H4 (cell line): Measurements from ENCODE around the gene E2F8. TPM values are rescaled to one million over a fixed set of nuclear protein-coding genes. Genes with fewer than 3 reads are reported as not detected.
"Not testable (repeated sequence)": the region's sequence is repeated elsewhere in the genome, so short reads cannot be mapped to it uniquely, and the experiment has no call there.

Experiments
- DNase-seq: peaks from one replicate; pipeline ENCODE4 v3.0.0-alpha.2; 2015; ENCODE audit warnings: low spot score
- total RNA-seq: library from RNA; depleted of rRNA; stranded (reverse); fragments of >200 nt; shearing (Covaris generic); gene quantifications from 2 replicates; pipeline ENCODE4 v1.2.3, GENCODE V29; 2014; rRNA removed

E2F8 gene, protein sequence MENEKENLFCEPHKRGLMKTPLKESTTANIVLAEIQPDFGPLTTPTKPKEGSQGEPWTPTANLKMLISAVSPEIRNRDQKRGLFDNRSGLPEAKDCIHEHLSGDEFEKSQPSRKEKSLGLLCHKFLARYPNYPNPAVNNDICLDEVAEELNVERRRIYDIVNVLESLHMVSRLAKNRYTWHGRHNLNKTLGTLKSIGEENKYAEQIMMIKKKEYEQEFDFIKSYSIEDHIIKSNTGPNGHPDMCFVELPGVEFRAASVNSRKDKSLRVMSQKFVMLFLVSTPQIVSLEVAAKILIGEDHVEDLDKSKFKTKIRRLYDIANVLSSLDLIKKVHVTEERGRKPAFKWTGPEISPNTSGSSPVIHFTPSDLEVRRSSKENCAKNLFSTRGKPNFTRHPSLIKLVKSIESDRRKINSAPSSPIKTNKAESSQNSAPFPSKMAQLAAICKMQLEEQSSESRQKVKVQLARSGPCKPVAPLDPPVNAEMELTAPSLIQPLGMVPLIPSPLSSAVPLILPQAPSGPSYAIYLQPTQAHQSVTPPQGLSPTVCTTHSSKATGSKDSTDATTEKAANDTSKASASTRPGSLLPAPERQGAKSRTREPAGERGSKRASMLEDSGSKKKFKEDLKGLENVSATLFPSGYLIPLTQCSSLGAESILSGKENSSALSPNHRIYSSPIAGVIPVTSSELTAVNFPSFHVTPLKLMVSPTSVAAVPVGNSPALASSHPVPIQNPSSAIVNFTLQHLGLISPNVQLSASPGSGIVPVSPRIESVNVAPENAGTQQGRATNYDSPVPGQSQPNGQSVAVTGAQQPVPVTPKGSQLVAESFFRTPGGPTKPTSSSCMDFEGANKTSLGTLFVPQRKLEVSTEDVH
- total RNA-seq, result 4.0 and 7.7 TPM in 2 replicates

DNA sequence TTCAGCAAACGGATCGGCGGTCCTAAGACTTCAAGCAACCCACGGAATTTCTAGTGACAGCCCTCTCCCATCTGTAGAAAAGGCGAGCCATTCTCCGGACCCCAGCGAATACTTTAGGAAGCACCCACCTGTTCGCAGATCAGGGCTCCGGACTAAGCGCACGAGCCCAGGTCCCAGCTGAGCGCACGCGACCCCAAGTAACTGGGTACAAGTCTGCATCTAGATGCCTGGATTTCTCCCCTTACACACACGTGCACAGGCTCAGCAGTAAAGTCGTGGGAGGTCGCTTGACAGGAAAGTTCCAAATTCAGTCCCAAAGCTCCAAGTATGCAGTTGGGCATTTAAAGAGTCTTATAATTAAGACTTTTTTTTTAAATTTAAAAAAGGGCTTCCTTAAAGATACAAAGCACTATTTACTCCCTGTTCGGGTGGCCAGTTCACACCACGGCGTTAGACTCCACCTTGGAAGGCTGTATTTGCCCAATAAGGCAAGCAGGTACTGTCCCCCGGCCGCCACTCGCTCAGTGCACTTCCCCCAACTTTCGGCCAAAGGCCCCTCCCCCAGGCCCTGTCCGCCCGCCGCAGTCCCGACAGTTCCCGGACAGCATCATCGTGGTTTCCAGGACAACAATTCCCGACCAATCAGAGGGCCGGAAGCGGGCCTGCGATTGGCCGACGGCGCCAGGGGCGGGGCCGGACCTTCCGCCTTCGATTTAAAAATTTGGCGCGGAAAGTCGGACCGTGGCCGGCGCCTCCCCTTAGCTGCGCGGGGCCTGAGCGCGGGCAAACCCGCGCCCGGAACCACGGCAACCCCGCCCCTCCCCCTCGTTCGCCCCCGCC lies at the start of gene E2F8:
Gene E2F8, minus strand, starts transcription at position 526 of the 840 bp plus-strand sequence. CDS start 824 bp downstream, outside the sequence.
- peak; percentile 96 for DNase-seq

DNA sequence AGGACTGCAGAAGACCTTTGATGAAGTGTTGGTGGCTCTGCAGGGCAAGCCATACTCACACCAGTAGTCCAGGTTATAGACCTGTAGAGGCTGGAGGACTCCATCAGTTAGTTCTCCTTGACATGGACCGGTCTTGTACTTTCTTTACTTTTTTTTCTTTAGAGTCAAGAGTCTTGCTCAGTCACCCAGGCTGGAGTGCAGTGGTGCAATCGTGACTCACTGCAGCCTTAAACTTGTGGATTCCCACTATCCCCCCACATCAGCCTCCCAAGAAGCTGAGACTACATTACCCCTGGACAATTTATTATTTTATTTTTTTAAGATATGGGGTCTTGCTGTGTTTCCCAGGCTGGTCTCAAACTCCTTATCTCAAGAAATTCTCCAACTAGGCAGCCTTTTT lies 49.6 kb upstream of the E2F8 start:
- no peak for DNase-seq

DNA sequence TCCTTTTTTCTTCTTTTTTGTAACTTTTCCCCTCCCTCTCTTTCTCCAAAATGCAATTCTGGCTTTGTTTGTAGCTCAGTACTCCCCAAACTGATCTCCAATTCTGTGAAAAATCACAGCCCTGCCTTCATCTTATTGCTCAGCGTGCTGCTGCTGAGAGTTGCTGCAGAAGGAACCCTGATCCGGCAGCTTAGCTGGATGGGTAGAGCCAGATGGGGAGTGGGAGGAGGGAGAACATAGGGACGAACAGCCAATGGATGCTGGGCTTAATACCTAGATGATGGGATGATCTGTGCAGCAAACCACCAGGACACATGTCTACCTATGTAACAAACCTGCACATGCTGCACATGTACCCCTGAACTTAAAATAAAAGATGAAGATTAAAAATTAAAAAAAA lies 47.5 kb upstream of the E2F8 start:
- no peak for DNase-seq

DNA sequence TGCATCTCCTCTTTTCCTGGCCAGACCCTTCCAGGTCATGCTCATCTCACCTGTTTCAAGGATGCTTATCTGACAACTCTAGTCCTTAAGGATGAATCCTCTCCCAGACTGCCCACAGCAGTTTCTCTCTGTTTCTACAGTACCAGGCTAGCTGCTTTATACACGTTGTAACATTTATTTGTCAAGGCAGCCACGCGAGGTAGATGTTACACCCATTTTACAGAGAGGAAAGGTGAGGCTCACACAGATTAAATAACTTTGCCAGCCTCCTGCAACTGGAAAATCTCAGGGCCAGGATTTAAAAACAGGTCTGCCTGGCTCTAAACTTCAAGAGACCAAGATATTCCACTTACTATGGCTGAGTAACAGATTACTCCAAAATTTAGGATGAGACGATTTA lies 45.7 kb upstream of the E2F8 start:
- DNase-seq, result no peak

DNA sequence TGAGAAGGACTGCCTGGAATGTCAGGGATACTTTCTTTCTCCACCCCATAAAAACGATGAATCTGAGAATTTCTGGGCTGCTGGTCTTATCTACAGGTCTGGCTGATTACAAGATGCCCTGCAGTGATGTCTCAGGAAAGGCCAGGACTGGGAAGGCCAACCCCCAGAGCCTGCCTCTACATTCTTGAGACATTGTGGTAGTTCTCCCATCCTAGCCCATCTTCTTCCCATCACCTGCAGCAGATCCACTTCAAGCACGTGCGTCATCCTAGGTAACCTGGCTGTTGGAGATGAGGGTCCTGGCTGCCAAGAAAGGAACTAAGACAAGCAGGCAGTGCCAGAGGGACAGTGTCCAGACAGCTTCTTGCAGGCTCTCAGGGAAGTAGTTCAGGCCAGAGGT lies 44.1 kb upstream of the E2F8 start:
- DNase-seq, result no peak

DNA sequence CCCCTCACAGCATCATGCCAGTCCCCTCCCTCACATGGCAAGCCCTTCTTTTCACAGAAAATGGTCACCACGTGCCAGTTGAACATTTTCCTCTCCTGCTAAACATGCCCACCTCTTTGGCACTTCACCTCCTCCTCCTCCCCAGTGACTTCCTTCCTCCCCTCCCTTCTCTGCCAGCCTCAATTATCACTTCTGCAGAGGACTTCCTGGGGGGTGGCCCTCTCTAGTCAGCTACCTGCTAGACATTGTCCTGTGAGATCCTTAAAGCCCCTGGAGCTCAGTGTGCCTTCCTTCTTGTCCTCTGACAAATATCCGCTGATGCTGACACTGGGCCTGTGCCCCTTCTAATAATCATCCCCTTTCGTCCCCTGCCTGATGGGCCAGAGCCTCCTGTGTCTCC lies 43.2 kb upstream of the E2F8 start:
- no peak for DNase-seq

DNA sequence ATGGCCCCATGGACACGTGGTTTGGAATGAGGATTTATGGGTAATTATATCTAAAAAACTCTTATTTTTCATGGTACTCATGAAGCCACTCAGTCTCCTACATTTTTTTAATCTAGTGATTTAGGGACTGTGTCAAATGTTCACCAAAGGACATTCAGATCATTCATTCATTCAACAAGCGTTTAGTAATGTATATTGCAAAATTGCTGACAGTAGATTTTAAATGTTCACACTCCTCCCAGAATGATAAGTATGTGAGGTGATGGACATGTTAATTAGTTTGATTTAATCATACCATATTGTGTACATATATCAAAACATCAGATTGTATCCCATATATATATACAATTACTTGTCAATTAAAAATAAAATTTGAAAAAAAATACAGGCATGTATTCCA lies 40.8 kb upstream of the E2F8 start:
- no peak for DNase-seq

DNA sequence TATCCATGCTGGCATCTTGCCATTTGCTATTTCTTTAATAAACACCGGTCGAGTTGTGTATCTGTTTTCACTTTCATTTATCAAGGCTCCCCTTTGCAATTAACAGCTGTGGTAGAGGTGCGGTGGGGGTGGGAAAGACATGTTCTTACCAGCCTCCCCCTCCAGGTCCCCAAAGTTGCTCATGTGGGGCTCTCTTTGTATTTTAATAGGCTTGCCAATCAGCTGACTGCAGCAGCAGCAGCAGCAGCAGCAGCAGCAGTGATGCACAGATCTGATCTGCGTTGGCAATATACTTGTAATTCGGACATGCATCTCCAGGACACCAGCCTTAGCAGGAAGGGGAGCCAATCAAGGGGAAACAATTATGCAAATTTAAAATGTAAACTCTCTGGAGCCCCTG lies 40.3 kb upstream of the E2F8 start:
- DNase-seq, result no peak

DNA sequence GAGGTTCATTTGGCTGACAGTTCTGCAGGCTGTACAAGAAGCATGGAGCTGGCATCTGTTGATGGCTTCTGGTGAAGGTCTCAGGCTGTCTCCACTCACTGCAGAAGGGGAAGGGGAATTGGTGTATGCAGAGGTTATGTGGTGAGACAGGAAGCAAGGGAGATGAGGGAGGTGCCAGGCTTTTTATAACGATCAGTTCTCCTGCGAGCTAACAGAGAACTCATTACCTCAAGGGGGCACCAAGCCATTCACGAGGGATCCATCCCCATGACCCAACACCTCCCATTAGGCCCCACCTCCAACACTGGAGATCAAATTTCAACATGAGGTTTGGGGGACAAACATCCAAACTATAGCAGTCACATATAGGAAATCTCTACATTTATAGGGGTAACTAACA lies 38.7 kb upstream of the E2F8 start:
- no peak for DNase-seq

DNA sequence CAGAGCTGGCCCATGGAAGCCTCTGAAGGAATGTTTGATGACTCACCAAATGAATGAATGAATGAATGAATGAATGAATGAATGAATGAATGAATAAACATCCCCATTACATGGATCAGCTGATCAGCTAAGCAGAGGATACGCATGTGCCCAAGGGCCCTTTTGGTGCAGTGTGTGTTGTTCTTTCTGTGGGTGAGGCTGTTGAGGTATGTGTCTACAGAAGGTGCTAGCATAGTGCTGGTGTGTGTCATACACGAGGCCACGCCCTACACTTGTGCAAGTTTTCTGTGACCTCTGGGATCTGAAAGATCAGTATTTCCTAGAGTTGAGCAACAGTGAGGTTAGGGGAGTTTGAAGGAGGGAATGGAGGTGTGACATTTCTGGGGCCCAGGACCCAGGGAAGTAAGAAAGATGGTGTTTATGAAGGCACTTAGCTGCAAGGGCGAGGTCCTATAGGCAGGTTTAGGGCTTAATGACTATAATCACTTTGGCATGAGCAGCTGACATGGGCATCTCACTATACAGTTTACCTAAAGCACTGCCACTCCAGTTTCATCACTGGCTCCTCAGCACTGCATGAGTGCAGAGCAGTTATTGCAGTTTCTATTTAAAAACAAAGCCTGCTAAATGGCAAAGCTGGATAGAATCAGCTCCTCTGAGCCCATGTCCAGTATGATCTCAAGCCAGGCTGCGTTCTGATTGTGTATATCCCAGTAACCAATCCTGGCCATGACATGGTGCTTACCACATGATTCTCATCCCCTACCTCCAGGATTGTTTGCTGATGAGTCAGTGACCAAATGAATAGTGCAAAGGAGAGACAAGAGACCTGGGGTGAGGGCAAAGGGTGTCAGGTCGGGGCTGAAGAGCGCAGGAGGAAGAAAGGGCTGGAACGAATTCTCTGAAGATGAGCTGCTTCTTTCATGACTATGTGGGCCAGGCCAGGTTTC lies 36.4 kb upstream of the E2F8 start:
- peak; percentile 42 for DNase-seq

DNA sequence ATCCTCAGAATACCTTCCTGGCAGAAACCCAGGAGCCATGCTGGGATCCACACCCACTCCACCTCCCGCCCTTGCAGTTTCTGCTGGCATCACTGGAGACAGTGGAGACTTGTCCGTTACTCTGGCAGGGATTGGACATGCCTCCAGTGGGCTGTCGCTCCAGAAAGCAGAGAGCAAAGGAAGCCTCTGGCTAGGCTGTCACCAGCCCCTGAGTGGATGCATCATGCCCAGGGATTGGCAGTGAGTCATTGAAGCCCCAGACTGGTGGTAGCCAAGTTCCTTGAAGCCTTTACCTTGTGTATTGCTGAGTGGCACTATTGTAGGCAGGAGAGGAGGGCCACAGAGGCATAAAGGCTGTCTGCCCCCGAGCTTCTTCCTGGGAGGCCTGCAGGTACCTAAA lies 34.8 kb upstream of the E2F8 start:
- DNase-seq, result no peak

DNA sequence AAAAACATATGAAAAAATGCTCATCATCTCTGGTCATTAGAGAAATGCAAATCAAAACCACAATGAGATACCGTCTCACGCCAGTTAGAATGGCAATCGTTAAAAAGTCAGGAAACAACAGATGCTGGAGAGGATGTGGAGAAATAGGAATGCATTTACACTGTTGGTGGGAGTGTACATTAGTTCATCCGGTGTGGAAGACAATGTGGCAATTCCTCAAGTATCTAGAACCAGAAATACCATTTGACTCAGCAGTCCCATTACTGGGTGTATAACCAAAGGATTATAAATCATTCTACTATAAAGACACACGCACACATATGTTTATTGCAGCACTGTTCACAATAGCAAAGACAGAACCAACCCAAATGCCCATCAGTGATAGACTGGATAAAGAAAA lies 32.5 kb upstream of the E2F8 start:
- DNase-seq, result not testable (repeated sequence)

DNA sequence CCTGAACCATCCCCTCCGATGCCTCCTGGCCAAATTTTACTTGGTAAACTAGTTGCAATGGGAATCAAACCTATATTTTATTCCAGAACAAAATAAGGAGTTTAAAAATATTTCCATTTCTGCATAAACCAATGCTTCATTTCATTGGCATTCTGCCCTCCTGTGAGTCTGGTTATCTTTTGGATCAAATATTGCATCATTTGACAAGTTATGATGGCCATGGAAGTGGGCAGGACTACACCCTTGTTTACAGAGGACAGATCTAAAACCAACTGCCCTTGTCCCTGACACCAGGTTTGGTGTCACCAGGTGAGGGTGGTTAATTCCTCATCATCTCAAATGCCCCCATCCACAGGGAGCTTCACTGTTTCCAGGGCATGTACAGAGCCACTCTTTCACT lies 28.2 kb upstream of the E2F8 start:
- no peak for DNase-seq

DNA sequence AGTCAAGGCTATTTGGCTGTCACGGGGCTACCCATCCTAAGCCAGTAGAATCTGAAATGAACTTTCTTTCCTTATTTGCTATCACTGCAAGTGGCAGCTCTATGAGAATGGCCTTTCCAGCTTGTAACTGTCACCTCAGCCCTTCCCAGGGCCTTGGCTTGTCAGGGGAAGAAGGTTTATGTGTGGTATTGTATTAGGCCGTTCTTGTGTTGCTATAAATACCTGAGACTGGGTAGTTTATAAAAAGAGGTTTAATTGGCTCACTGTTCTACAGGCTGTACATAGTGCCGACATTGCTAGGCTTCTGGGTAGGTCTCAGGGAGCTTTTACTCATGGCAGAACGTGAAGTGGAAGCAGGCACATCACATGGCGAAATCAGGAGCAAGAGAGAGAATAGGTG lies 26.8 kb upstream of the E2F8 start:
- DNase-seq, result no peak

DNA sequence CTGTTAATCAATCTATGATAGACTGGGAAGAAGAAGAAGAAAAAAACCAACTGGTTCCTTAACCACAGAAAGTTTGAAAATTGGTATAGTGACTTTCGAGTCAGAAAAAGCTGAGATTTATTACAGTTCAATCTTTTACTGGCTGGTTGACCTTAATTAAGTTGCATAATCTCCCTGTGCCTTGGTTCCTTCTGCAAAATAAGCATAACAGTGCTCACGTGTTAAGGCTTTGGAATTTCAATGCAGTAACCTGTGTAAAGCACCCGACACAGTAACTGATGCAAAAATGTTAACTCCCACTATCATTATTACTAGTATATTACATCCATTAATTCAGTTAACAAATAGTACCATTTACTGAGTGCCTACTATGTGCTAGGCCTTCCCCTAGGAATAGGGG lies 22.6 kb upstream of the E2F8 start:
- DNase-seq, result no peak

DNA sequence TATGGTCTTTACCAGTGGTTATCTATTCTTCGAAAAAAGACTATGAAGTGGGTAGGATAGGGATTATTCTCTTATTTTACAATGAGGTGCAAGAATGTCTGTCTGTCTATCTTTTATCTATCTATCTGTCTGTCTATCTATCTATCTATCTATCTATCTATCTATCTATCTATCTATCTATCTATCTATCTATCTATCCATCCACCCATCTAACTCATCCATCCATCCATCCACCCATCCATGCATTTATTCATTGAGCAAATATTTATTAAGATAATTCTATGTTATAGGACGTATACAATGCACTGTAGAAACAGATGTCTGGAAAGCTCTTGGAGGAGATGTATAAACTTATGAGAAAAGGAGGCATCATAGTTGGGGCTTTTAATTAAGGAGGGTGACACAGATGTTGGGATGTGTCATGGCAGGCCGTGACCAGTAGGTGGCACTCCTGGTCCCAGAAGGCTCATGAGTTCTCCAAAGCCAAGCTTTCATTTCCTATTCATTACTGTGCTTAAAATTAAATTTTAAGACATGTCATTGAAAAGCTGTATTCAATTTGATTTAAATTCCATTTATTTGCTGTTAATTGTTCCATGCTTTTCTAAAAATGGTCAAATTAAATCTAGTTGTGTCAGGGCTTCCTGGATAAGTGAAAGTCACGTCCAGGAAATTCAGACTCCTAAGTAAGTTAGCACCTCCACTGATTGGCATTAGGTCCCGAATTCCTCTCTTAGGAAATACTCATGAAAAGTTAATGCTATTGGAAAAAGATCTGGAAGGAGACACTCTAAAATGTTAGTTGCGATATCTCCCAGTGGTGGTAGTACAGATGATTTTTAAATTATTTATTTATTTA lies 19.0 kb upstream of the E2F8 start:
- DNase-seq, result peak; percentile 50

DNA sequence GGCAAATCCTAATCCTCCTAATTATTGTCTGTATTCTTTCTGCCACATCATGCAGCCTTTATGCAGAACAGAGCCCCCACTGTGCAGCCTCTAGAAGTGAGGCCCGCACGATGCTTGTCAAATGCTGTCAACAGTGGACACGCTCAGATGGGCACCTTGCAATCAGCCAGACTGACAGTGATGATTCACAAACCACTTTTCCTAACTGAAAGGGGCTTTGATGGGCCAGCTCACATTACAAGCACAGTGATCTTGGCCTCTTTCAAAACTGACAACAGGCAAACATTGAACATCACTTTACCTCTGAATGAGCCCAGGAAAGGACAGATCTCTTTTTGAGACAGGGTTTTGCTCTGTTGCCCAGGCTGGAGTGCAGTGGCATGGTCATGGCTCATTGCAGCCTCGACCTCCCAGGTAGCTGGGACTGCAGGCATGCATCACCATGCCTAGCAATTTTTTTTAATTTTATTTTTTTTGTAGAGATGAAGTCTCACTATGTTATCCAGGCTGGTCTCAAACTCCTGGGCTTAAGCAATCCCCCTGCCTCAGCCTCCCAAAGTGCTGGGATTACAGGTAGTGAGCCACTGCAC lies 18.0 kb upstream of the E2F8 start:
- DNase-seq, result no peak

DNA sequence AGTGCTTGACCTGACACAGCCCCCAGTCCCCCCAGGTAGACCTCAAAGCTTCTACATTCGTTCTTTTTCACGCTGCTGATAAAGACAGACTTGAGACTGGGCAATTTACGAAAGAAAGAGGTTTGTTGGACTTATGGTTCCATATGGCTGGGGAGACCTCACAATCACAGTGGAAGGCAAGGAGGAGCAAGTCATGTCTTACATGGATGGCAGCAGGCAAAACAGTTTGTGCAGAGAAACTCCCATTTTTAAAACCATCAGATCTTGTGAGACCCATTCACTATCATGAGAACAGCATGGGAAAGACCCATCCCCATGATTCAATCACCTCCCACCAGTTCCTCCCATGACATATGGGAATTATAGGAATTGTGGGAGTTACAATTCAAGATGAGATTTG lies 13.7 kb upstream of the E2F8 start:
- DNase-seq, result not testable (repeated sequence)

DNA sequence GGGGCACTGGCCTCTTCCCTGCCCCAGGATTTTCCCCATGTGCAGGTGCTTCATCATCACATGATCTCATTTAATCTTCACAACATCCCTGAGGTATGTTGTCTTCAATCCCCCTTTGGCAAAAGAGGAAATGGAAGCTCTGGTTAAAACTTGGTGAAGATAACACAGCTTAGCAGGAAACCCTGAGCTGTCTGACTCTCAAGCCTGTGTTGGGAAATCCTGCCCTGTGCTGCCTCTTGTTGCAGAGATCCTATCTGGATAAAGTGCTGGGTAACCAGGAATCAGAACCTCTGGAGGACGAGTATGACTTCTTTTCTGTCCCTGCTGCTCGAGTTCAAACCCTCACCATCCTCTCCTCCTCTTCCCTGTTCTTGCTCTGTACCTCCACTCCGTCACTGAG lies 13.1 kb upstream of the E2F8 start:
- no peak for DNase-seq
